AG08396 (cell line): ENCODE measurements around the gene ZNF532.
"Not testable (repeated sequence)": the region's sequence is repeated elsewhere in the genome, so short reads cannot be mapped to it uniquely, and the experiment has no call there.

Experiments used
- DNase-seq: peaks from one replicate; pipeline ENCODE4 v3.0.0; 2012; ENCODE audit warnings: low spot score, mixed read lengths

The ZNF532 gene

GRCh38 chr18:58864146-58865032 is at the start of gene ZNF532:
Gene ZNF532 (plus strand): TSS chr18:58864877. CDS start in a region left out here.
- peak; percentile 63 for DNase-seq

GRCh38 chr18:58819051-58819450 is 45.6 kb upstream of the ZNF532 start:
- DNase-seq = no peak

GRCh38 chr18:58820251-58820650 is 44.4 kb upstream of the ZNF532 start:
- no peak for DNase-seq

GRCh38 chr18:58822944-58823343 is 41.7 kb upstream of the ZNF532 start:
- no peak for DNase-seq

- no peak for DNase-seq
Measured at GRCh38 chr18:58823412-58823811, 41.3 kb upstream of the ZNF532 start.

GRCh38 chr18:58826926-58827325 is 37.8 kb upstream of the ZNF532 start:
- not testable (repeated sequence) for DNase-seq

GRCh38 chr18:58827428-58827827 is 37.2 kb upstream of the ZNF532 start:
- DNase-seq = no peak

- DNase-seq = no peak
Measured at GRCh38 chr18:58827886-58828285, 36.8 kb upstream of the ZNF532 start.

- DNase-seq = no peak
Measured at GRCh38 chr18:58828399-58829121, 36.1 kb upstream of the ZNF532 start.

GRCh38 chr18:58829263-58829662 is 35.4 kb upstream of the ZNF532 start:
- no peak for DNase-seq

GRCh38 chr18:58829886-58830285 is 34.8 kb upstream of the ZNF532 start:
- DNase-seq = not testable (repeated sequence)

- DNase-seq = peak; percentile 74
Measured at GRCh38 chr18:58831606-58832005, 33.1 kb upstream of the ZNF532 start.

GRCh38 chr18:58838165-58838860 is 26.4 kb upstream of the ZNF532 start:
- no peak for DNase-seq

- DNase-seq = no peak
Measured at GRCh38 chr18:58838946-58839345, 25.7 kb upstream of the ZNF532 start.

GRCh38 chr18:58842978-58843687 is 21.5 kb upstream of the ZNF532 start:
- no peak for DNase-seq

GRCh38 chr18:58843688-58844035 is 21.0 kb upstream of the ZNF532 start:
- DNase-seq = no peak

GRCh38 chr18:58844871-58845270 is 19.8 kb upstream of the ZNF532 start:
- DNase-seq = no peak

GRCh38 chr18:58845928-58846724 is 18.6 kb upstream of the ZNF532 start:
- no peak for DNase-seq

GRCh38 chr18:58847383-58848071 is 17.1 kb upstream of the ZNF532 start:
- DNase-seq = no peak

- no peak for DNase-seq
Measured at GRCh38 chr18:58848685-58849084, 16.0 kb upstream of the ZNF532 start.
